MM.1S (cell line): ENCODE measurements around the gene SMC4.

ENCODE experiments used
- DNase-seq: peaks from one replicate; pipeline ENCODE4 v3.0.0-alpha.2; 2015
- H2AFZ ChIP-seq: fragments of 300-600 bp; sonication (generic); 2 replicates; pipeline ENCODE4 v1.6.0; 2016; ENCODE audit warnings: antibody characterized with exemption, low read length
- H3F3A ChIP-seq: fragments of 300-600 bp; sonication (generic); 2 replicates; pipeline ENCODE4 v1.6.1; 2016; ENCODE audit warnings: mild to moderate bottlenecking, antibody characterized with exemption, low read length, moderate library complexity, mixed read lengths; ENCODE audit not compliant: insufficient read depth
- H3K27ac ChIP-seq: fragments of 300-600 bp; sonication (generic); 2 replicates; pipeline ENCODE4 v1.5.1; 2016; ENCODE audit warnings: mild to moderate bottlenecking, low read length
- H3K27me3 ChIP-seq: fragments of 300-600 bp; sonication (generic); replicated peaks from 2 replicates; pipeline ENCODE4 v1.6.0; 2016; ENCODE audit warnings: low read length; ENCODE audit not compliant: insufficient read depth
- H3K36me3 ChIP-seq: fragments of 300-600 bp; sonication (generic); replicated peaks from 2 replicates; pipeline ENCODE4 v1.6.1; 2016; ENCODE audit warnings: mild to moderate bottlenecking, low read length, mixed read lengths; ENCODE audit not compliant: insufficient read depth
- H3K4me1 ChIP-seq: fragments of 300-600 bp; sonication (generic); 2 replicates; pipeline ENCODE4 v1.6.1; 2016; ENCODE audit warnings: low read length, mixed read lengths
- H3K4me2 ChIP-seq: fragments of 300-600 bp; sonication (generic); 2 replicates; pipeline ENCODE4 v1.6.0; 2016; ENCODE audit warnings: low read depth, low read length
- H3K4me3 ChIP-seq: fragments of 300-600 bp; sonication (generic); 2 replicates; pipeline ENCODE4 v1.5.1; 2016; ENCODE audit warnings: low read length, mixed read lengths
- H3K79me2 ChIP-seq: fragments of 300-600 bp; sonication (generic); 2 replicates; pipeline ENCODE4 v1.6.1; 2016; ENCODE audit warnings: mixed run types, low read length, mixed read lengths
- H3K9ac ChIP-seq: fragments of 300-600 bp; sonication (generic); 2 replicates; pipeline ENCODE4 v1.6.1; 2016; ENCODE audit warnings: low read length, mixed read lengths
- H3K9me2 ChIP-seq: fragments of 300-600 bp; sonication (generic); replicated peaks from 2 replicates; pipeline ENCODE4 v1.6.1; 2016; ENCODE audit warnings: mild to moderate bottlenecking, low read length, mixed read lengths; ENCODE audit not compliant: insufficient read depth
- H3K9me3 ChIP-seq: fragments of 300-600 bp; sonication (generic); replicated peaks from 2 replicates; pipeline ENCODE4 v1.6.1; 2016; ENCODE audit warnings: mild to moderate bottlenecking, low read length, mixed read lengths; ENCODE audit not compliant: insufficient read depth
- H4K20me1 ChIP-seq: fragments of 300-600 bp; sonication (generic); 2 replicates; pipeline ENCODE4 v1.6.1; 2016; ENCODE audit warnings: mild to moderate bottlenecking, low read length, moderate library complexity, mixed read lengths; ENCODE audit not compliant: insufficient read depth
- CTCF ChIP-seq: fragments of 300-600 bp; sonication (generic); IDR thresholded peaks from 2 replicates; pipeline ENCODE4 v1.5.1; 2016; ENCODE audit warnings: antibody characterized with exemption, low read length, mixed read lengths
- EZH2 ChIP-seq: fragments of 300-600 bp; sonication (generic); optimal IDR thresholded peaks from 2 replicates; pipeline ENCODE3; 2017; ENCODE audit warnings: low read depth, mild to moderate bottlenecking, antibody characterized with exemption, low read length, mixed read lengths
- EZH2phosphoT487 ChIP-seq: fragments of 300-600 bp; sonication (generic); IDR thresholded peaks from 2 replicates; pipeline ENCODE4 v1.6.1; 2018; ENCODE audit warnings: antibody characterized with exemption, low read length

The SMC4 gene

GRCh38 chr3:160365869-160366522, 33.5 kb upstream of the SMC4 start:
- H3K36me3 ChIP-seq = no peaks in the 10 kb centered on the region; the same call in 1 of the 2 replicates
- H3K9ac ChIP-seq = no peak overlapping the region
- no peak overlapping the region for H3K27ac ChIP-seq
- DNase-seq = no peak
- no peaks in the 10 kb centered on the region for H3K27me3 ChIP-seq
- H3K4me2 ChIP-seq = no peak overlapping the region
- peaks cover 6% of the 10 kb centered on the region for H3F3A ChIP-seq
- H2AFZ ChIP-seq = no peak overlapping the region
- H3K79me2 ChIP-seq = no peaks in the 10 kb centered on the region
- no peak for TF ChIP-seq CTCF
- TF ChIP-seq EZH2 = no peak
- TF ChIP-seq EZH2phosphoT487 = no peak
- no peaks in the 10 kb centered on the region for H3K9me3 ChIP-seq
- peaks cover 11% of the 10 kb centered on the region for H3K4me1 ChIP-seq
- H3K4me3 ChIP-seq = no peak overlapping the region
- H4K20me1 ChIP-seq = no peaks in the 10 kb centered on the region
- H3K9me2 ChIP-seq = no peaks in the 10 kb centered on the region

- TF ChIP-seq EZH2 (no peak), EZH2phosphoT487 (no peak), CTCF (no peak)
- Histone ChIP-seq H4K20me1 (no peaks in the 10 kb centered on the region), H3K4me1 (peaks cover 11% of the 10 kb centered on the region), H3F3A (peaks cover 6% of the 10 kb centered on the region), H3K9me2 (no peaks in the 10 kb centered on the region), H3K4me3 (no peak overlapping the region), H2AFZ (no peak overlapping the region), H3K27ac (no peak overlapping the region), H3K27me3 (no peaks in the 10 kb centered on the region), H3K9me3 (no peaks in the 10 kb centered on the region), H3K36me3 (no peaks in the 10 kb centered on the region; the same call in 1 of the 2 replicates), H3K79me2 (no peaks in the 10 kb centered on the region), H3K4me2 (no peak overlapping the region), H3K9ac (no peak overlapping the region)
- no peak for DNase-seq
These were observed 30.6 kb upstream of the SMC4 start for GRCh38 chr3:160368804-160369203.

GRCh38 chr3:160369784-160370183, 29.7 kb upstream of the SMC4 start:
- Histone ChIP-seq H3K36me3 (no peaks in the 10 kb centered on the region; the same call in 1 of the 2 replicates), H2AFZ (no peak overlapping the region), H3K9me2 (no peaks in the 10 kb centered on the region), H3K9ac (no peak overlapping the region; the same call in 1 of the 2 replicates), H3K9me3 (no peaks in the 10 kb centered on the region), H3K4me2 (peak overlapping the region; percentile 58), H3K4me3 (peak overlapping the region; percentile 8; the same call in 1 of the 2 replicates), H3K27me3 (no peaks in the 10 kb centered on the region), H3F3A (peaks cover 6% of the 10 kb centered on the region), H3K4me1 (peaks cover 11% of the 10 kb centered on the region), H3K79me2 (no peaks in the 10 kb centered on the region), H3K27ac (peak overlapping the region; percentile 47; the same call in 1 of the 2 replicates), H4K20me1 (no peaks in the 10 kb centered on the region)
- DNase-seq = peak; percentile 78
- no peak for TF ChIP-seq EZH2
- no peak for TF ChIP-seq EZH2phosphoT487
- no peak for TF ChIP-seq CTCF
